Osteocyte (in vitro differentiated cells): Measurements from ENCODE around the gene RAP1GAP2. TPM values are rescaled to one million over a fixed set of nuclear protein-coding genes. Genes with fewer than 3 reads are reported as not detected.

Experiments used
- DNase-seq: peaks from one replicate; pipeline ENCODE4 v3.0.0; 2021; ENCODE audit warnings: mixed read lengths; ENCODE audit not compliant: unreplicated experiment; ENCODE audit errors: extremely low spot score
- H3K27ac Mint-ChIP-seq: one replicate; pipeline ENCODE4 v1.8.0; 2021; ENCODE audit warnings: mild to moderate bottlenecking, mixed read lengths; ENCODE audit not compliant: unreplicated experiment
- H3K27me3 Mint-ChIP-seq: one replicate; pipeline ENCODE4 v1.8.0; 2021; ENCODE audit warnings: mixed read lengths; ENCODE audit not compliant: unreplicated experiment
- H3K36me3 Mint-ChIP-seq: one replicate; pipeline ENCODE4 v1.8.0; 2021; ENCODE audit warnings: mixed read lengths; ENCODE audit not compliant: unreplicated experiment
- H3K4me1 Mint-ChIP-seq: one replicate; pipeline ENCODE4 v1.8.0; 2021; ENCODE audit warnings: mixed read lengths; ENCODE audit not compliant: unreplicated experiment
- H3K4me3 Mint-ChIP-seq: one replicate; pipeline ENCODE4 v1.8.0; 2021; ENCODE audit warnings: mild to moderate bottlenecking, moderate library complexity, mixed read lengths; ENCODE audit not compliant: unreplicated experiment
- H3K9me3 Mint-ChIP-seq: one replicate; pipeline ENCODE4 v1.8.0; 2021; ENCODE audit warnings: mixed read lengths; ENCODE audit not compliant: unreplicated experiment
- total RNA-seq: library from RNA; stranded (reverse); gene quantifications from 2 replicates; pipeline ENCODE4 v1.2.1, GENCODE V29; 2021
- TF ChIP-seq, protein P1 (sequence below): fragments of 200-600 bp; sonication (generic); IDR thresholded peaks from 2 replicates; pipeline ENCODE4 v1.5.0; 2021; ENCODE audit warnings: antibody characterized with exemption, mild to moderate bottlenecking, moderate library complexity

RAP1GAP2 gene
- total RNA-seq, 1 donor from 2014 or later = 6.3 TPM

DNA sequence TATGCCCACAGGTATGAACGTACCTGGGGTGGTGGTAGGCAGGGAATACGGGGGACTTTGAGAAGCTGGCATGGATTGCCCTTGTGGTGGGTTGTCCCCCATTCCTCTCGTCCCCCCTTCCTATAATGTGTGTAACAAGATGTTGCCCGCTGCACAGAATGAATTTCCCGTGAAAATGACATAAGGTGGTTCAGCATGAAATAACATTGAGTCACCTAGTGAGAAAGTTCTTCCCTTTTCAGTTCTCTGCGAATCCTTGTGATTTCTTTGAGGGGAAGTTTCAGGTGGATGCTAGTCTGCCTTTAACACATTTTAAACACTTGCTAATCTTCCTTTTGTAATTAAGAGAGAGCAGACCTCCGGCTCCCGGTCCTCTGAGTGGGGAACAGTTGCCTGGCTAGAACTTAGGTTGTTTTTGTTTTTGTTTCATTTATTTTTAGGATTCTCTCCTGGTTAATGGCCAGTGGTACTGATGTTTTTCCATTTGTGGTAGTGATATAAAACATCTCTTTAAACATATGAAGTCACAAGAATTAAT lies 58.9 kb downstream of the RAP1GAP2 start:
- Mint-ChIP-seq H3K27ac (no peak overlapping the region), H3K27me3 (no peaks in the 10 kb centered on the region), H3K36me3 (no peaks in the 10 kb centered on the region), H3K9me3 (no peaks in the 10 kb centered on the region), H3K4me1 (peaks cover 11% of the 10 kb centered on the region), H3K4me3 (peak overlapping the region; percentile 81)
- TF ChIP-seq, protein P1, sequence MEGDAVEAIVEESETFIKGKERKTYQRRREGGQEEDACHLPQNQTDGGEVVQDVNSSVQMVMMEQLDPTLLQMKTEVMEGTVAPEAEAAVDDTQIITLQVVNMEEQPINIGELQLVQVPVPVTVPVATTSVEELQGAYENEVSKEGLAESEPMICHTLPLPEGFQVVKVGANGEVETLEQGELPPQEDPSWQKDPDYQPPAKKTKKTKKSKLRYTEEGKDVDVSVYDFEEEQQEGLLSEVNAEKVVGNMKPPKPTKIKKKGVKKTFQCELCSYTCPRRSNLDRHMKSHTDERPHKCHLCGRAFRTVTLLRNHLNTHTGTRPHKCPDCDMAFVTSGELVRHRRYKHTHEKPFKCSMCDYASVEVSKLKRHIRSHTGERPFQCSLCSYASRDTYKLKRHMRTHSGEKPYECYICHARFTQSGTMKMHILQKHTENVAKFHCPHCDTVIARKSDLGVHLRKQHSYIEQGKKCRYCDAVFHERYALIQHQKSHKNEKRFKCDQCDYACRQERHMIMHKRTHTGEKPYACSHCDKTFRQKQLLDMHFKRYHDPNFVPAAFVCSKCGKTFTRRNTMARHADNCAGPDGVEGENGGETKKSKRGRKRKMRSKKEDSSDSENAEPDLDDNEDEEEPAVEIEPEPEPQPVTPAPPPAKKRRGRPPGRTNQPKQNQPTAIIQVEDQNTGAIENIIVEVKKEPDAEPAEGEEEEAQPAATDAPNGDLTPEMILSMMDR = no peak
- DNase-seq = no peak

DNA sequence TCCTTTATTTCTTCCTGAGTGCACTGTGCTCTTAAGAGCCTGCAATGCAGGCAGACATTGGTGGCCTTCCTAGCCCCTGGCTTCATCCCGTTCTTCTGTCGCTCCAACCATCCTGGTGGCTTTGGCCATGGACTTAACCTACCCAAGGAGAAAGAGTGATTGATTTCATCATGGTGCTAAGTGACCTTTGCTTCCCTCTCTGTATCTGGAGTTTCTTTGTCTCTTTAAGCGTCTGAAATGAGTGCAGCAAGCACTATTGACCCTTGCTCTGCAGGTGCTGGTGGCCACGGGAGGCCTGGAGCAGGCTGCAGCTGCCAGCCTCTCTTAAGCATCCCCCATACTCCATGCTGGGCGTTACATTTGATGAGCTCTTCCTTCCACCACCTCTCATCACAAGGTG lies 60.5 kb downstream of the RAP1GAP2 start:
- no peaks in the 10 kb centered on the region for H3K36me3 Mint-ChIP-seq
- no peaks in the 10 kb centered on the region for H3K27me3 Mint-ChIP-seq
- TF ChIP-seq, protein P1 = no peak
- no peak overlapping the region for H3K27ac Mint-ChIP-seq
- H3K4me1 Mint-ChIP-seq = peaks cover 11% of the 10 kb centered on the region
- H3K4me3 Mint-ChIP-seq = no peak overlapping the region
- no peaks in the 10 kb centered on the region for H3K9me3 Mint-ChIP-seq
- DNase-seq = no peak

DNA sequence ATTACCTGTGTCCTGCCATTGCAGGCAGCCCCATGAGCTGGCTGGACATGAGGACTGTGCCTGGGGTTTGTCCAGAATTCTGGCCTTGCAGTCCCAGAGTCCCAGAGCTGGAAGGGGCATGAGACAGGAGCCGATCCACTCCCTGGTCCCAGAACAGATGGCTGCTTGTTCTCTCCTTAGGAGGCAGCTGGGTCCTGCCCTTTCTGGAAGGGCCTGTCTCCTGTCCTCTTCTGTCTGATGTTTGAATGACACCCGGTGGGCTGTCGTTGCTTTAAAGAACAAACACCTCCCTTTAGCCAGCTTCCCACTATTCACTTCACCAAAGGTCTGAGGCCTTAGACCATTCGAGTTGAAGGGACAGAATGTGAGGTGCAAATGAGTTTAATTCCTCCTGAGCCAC lies 63.8 kb downstream of the RAP1GAP2 start:
- no peaks in the 10 kb centered on the region for H3K9me3 Mint-ChIP-seq
- peaks cover 3% of the 10 kb centered on the region for H3K4me1 Mint-ChIP-seq
- TF ChIP-seq, protein P1 = no peak
- H3K27me3 Mint-ChIP-seq = no peaks in the 10 kb centered on the region
- no peak overlapping the region for H3K27ac Mint-ChIP-seq
- no peak for DNase-seq
- no peaks in the 10 kb centered on the region for H3K36me3 Mint-ChIP-seq
- no peak overlapping the region for H3K4me3 Mint-ChIP-seq

DNA sequence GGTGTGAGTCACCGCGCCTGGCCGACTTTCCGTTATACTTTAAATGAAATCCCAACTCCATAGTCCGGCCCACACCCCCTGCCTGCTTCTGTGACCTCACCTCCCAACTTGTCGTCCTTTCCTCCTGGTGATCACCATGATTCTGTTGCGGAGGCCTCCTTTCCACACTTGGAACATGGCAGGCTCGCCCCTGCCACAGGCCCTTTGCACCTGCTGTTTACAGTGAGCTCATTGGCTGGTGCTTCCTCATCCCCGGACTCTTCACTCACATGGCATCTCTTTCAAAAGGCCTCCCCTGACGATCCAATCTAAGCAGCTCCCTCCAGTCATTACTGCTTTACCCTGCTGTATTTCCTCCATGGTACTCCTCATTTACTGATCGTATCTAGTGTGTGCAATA lies 64.6 kb downstream of the RAP1GAP2 start:
- no peaks in the 10 kb centered on the region for H3K27me3 Mint-ChIP-seq
- TF ChIP-seq, protein P1 = no peak
- H3K36me3 Mint-ChIP-seq = no peaks in the 10 kb centered on the region
- H3K9me3 Mint-ChIP-seq = no peaks in the 10 kb centered on the region
- H3K4me1 Mint-ChIP-seq = no peaks in the 10 kb centered on the region
- no peak overlapping the region for H3K27ac Mint-ChIP-seq
- H3K4me3 Mint-ChIP-seq = no peak overlapping the region
- no peak for DNase-seq

DNA sequence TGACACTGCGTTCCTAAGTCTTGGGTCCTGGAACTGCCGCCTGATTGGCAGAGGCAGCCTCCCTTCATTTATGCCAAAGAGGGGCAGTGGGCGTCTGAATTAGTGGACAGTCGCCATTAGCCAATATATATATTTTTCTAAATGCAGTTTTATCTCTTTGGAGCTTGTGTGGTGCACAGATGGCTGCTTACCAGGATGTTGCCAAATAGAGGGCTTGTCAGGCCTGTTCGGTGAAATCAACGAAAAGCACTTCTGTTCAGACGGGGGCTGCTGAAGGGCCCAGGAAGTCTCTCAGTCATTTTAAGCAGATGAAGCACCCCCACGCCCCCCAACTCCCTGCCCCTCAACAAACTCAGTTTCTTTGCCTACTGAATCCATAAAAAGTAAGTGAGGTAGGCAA lies 66.0 kb downstream of the RAP1GAP2 start:
- Mint-ChIP-seq H3K36me3 (no peaks in the 10 kb centered on the region), H3K27ac (no peak overlapping the region), H3K4me1 (peaks cover 2% of the 10 kb centered on the region), H3K4me3 (no peak overlapping the region), H3K9me3 (no peaks in the 10 kb centered on the region), H3K27me3 (no peaks in the 10 kb centered on the region)
- TF ChIP-seq, protein P1 = no peak
- DNase-seq = no peak
